ENCODE data around the gene FAM153A.
"Not testable (repeated sequence)": the region's sequence is repeated elsewhere in the genome, so short reads cannot be mapped to it uniquely, and the experiment has no call there.

- TF ChIP-seq CTCF (CRISPR knock-in tag; IDR thresholded peaks at IDR 0.05); ELF4 (CRISPR knock-in tag; IDR thresholded peaks at IDR 0.05; ENCODE audit: borderline replicate concordance); ZSCAN5A (CRISPR knock-in tag; IDR thresholded peaks at IDR 0.05; ENCODE audit: borderline replicate concordance): not testable (repeated sequence)
Observed at GRCh38 chr5:177824776-177825175, 42.1 kb upstream of the FAM153A start.

Data from HepG2 (cell line).